ENCODE results near the gene PRUNE2.

DNA sequence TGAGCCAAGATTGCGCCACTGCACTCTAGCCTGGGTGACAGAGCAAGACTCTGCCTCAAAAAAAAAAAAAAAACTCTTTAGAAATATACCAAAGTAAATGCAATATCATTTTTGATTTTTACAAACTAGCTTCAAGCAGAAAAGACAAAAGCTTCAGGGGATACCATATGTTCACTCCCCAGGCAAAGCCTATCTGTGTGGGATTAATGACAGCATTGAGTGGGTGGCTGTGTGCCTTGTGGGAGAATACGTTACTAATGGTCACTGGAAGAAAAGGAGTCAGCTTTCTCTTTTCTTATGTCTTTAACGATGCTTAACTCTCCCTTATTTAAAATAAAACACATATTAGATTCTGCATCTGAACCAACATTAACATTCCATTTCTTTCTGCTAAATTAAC, 139.8 kb downstream of the PRUNE2 start:
- TF ChIP-seq CTCF (IDR thresholded peaks at IDR 0.05; ENCODE audit: low read depth, low read length, poor library complexity, severe bottlenecking) (no peak), EZH2phosphoT487 (IDR thresholded peaks at IDR 0.05; ENCODE audit: borderline replicate concordance, low read length) (no peak)
